TTC549 (cell line): ENCODE data around the gene ST6GAL1.
"Not testable (repeated sequence)": the region's sequence is repeated elsewhere in the genome, so short reads cannot be mapped to it uniquely, and the experiment has no call there.

ENCODE experiments used
- FAIRE-seq: peaks from 2 replicates; lab custom pipeline; 2012; peaks lifted over from hg19 to GRCh38; lab: Jason Lieb, UNC

The ST6GAL1 gene

DNA sequence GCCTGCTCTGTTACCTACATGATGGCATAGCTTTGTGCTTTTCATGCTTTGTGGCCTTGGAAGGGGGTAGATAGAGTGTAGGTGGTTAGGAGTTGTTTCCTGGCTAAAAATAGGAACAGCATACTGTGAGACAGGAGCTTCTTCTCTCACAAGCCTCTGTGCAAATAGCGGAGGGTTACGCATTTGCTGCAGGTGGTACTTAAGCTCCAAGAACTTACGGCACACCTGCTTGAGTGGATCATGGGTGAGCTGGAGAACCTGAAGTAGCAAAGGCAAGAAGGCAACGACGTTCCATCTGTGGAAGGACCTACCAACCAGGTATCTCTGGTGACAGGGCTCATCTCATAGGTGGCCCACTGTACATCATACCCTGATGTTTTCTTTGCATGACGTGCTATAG is 66.0 kb downstream of the ST6GAL1 start:
- no peak for FAIRE-seq

DNA sequence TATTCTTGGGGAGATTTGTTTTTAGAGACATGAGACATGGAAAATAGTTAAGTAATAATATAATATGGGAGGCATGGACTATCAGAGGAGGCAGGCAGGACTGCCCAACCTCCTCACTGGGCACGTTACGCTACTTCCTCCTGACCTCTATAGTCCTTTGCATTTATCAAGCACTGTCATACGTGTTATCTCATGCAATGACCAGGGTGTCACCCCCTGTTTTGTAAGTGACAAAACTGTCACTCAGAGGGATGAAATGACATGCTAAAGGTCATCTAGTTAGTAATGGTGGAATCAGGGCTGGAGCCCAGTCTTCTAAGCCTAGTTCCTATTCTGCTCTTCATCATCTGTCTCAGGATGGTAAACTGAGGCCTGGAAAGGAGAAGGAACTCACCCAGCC is 66.7 kb downstream of the ST6GAL1 start:
- FAIRE-seq, result no peak

DNA sequence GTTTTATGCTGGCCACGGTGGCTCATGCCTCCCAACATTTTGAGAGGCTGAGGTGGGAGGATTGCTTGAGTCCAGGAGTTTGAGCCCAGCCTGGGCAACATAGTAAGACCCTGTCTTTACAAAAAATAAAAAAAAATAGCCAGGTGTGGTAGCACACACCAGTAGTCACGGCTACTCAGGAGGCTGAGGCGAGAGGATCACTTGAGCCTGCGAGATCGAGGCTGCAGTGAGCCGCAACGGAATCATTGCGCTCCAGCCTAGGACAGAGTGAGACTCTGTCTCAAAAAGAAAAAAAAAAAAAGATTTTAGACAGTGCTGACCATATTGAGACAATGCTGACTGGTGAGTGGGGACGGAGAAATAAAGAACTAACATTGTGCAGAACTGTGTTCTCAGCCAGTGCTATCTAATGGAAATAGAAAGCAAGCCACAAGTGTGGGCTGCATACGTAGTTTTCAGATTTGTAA is 67.2 kb downstream of the ST6GAL1 start:
- no peak for FAIRE-seq

DNA sequence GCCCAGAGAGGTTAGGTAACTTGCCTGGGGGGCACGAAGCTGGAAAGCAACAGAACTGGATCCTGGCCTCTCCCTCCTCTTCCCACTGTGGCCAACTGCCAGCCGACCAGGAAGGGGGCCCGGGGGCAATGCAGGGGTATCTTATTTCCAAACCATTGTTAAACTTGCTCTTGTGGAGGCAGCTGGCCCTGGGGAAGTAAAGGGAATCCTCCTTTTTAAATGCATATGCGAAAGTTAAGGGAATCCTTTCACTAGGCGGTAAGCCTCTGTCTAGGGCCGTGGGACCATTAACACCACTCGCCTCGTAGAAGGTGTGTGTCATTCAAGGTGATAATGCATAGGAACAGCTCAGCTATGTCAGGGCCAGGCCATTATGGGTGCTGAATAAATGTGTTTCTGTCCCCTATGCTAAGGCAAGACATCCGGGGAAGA is 68.6 kb downstream of the ST6GAL1 start:
- no peak for FAIRE-seq

DNA sequence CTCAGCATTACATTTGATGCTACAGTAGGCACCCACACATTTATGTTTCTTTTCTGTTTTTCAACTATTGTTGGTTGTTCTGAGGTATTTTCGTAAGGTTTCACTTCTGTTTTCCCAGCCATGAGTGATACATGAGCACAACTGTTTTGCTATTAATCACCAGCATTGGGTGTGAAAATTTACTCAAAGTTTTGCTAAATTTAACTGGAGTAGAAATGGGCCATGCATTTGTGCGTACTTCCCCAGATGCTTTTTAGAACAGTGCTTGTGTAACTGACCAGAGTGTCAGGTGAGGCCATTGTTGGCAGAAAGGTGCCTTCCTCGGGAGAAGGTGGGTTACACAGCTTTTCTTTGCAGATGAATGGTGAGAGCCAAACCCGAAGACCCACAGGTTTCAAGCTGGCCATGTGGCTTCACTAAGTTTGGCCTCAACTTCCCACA is 70.4 kb downstream of the ST6GAL1 start:
- FAIRE-seq, result no peak

DNA sequence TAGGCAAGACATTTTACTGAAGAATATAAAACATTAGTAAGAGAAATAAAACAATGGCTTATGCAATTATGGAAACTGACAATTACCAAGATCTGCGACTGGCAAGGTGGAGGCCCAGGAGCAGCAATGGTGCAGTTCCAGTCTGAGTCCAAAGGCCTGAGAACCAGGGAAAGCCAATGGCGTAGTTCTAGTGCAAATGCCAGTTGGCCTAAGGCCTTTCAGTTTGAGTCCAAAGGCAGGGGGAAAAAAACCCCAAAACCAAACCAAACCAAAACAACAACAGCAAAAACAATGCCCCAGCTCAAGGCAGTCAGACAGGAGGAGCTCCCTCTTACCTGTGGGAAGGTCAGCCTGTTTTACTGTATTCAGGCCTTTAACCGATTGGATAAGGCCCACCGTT is 72.6 kb downstream of the ST6GAL1 start:
- no peak for FAIRE-seq

DNA sequence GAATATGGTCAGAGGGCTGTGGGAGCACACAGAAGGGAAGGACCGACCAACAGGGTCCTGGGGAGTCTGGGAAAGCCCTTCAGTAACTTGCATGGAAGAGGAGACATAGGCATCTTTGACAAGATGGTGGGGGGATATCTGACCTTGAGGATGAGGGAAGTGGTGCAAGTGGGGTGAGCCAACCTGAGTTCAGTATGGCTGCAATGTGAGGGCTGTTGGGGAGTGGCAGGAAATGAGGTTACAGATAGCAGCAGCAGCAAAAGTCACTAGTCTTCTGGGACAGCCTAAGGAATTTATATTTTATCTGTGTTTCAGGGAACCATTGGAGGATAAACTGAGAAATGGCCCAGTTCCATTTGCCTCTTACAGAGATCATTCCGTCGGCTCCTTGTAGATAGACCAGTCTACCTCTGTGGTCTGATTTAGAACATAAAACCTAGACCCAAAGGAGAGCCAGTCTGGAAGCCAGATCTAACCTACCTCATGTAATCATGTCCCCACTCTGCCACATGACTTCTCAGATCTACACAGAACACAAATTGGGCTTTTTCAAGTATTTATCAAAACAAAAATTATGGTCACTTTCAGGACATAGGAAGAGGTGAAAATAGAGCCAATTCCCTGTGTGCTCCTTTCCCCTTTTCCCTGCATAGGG is 75.6 kb downstream of the ST6GAL1 start:
- no peak for FAIRE-seq

DNA sequence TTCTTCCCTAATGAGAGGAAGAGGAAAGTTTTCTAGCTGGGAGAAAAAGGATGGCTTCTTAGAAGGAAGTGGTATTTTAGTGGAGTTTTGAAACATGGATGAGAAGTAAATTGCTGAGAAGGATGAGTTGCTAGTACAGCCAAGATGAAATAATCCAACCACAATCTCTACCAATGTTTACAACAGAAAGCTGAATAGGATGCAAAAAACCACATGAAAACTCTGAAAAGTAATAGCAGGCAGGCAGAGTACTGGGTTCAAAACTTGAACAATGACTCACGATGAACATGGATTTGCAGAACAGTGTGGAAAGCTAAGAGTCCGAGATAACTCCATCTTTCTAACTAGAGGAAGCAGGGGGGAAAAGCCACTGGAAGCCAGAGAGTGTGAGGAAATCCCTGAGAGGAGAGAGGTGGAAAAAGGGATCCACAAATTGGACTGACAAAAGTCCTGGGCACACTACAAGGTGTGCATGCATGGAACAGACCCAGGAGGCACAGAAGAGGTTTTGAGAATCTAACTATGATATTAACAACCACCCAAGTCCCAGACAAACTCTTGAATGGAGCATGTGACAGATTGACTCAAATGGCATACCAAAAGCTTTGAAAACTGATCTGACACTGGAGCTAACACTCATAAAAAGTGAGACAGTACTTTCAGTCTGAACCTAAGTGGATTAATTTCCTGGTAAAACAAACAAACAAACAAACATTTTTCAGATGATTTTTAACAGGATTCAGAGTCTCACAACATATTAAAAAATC is 76.7 kb downstream of the ST6GAL1 start:
- no peak for FAIRE-seq

DNA sequence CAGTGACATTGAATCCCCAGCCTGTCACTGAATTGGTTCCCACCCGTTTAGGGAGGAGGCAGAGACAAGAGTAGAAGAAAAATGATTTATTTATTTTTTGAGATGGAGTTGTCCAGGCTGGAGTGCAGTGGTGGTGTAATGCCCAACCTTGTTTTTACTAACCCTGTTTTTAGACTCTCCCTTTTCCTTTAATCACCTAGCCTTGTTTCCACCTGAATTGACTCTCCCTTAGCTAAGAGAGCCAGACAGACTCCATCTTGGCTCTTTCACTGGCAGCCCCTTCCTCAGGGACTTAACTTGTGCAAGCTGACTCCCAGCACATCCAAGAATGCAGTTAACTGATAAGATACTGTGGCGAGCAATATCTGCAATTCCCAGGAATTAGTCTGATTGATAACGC is 80.1 kb downstream of the ST6GAL1 start:
- not testable (repeated sequence) for FAIRE-seq

DNA sequence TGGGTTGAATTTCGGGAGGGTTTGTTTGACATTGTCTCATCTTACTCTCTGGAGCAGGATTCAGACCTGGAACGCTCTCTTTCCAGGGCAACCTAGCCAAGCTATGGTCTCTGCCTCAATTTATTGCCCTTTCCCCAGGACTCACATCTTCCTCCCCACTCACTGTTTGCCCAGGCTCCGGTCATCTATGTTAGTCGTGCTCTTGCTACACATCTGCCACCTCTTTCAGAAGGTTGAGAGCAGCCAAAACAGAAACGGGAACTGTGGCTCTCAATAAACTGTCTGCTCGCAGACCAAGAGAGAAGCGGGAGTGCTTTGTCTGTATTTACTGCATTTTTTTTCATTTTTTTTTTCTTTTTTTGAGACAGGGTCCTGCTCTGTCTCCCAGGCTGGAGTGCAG is 81.6 kb downstream of the ST6GAL1 start:
- no peak for FAIRE-seq

DNA sequence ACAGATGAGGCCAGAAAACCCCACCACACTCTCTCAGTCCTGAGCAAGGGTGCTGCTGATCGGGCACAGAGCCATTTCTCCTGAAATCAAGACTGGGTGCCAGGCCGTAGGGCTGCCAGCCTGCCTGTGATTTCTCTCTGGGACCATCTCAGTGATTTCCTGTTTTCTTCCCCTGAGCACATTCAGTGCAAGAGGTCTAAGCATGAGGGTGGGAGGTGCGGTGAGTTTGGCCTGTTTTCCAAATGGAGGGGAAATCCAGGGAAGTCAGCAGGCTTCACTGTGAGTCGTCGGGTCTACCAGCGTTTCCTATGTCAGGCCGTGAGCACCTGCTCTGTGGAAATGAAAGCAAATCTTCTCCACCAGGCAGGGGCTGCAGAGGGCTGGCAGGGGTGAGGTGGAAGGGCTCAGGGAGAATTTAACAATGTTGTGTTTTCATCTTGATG is 82.3 kb downstream of the ST6GAL1 start:
- no peak for FAIRE-seq

DNA sequence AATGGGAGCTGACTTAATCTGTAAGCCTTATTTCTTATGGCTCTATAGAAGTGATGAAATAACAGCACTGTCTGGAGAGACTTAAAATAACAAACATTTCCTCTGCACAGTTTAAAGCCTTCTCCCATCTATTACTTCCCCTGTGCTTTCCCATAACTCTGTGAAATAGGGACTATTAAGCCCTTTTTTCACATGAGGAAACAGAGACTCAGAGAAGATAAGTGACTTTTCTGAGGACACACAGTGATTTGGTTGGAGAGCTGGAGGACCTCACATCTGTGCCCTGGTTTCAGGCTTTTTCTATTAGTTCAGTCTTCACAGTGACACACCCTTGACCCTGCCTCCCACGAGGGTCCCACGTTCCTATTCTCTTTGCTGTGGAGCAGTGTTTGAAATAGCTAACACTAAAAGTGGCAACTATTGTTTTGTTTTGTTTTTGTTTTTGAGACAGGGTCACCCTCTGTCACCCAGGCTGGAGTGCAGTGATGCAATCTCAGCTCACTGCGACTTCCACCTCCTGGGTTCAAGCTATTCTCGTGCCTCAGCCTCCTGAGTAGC is 82.9 kb downstream of the ST6GAL1 start:
- no peak for FAIRE-seq

DNA sequence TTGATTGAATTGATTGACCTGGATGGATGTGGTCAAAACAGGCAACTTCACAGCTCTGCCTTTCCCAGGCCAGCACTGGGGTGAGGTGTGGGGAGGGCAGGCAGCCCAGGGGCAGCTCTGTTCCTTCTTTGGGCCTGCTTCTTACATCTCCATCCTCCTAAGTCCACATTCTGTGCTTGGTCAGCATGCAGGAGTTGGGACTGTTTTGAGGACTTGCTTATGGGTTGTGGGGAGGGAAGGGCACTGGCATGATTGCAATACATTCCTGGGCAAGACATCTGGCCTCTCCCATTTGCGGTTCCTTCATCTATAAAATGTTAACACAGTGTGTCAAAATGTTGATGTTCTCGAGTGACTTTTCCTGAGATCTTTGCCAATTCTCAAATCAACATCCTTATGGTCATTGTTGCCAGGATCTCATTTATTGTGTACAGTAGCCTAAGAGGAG is 84.1 kb downstream of the ST6GAL1 start:
- no peak for FAIRE-seq

DNA sequence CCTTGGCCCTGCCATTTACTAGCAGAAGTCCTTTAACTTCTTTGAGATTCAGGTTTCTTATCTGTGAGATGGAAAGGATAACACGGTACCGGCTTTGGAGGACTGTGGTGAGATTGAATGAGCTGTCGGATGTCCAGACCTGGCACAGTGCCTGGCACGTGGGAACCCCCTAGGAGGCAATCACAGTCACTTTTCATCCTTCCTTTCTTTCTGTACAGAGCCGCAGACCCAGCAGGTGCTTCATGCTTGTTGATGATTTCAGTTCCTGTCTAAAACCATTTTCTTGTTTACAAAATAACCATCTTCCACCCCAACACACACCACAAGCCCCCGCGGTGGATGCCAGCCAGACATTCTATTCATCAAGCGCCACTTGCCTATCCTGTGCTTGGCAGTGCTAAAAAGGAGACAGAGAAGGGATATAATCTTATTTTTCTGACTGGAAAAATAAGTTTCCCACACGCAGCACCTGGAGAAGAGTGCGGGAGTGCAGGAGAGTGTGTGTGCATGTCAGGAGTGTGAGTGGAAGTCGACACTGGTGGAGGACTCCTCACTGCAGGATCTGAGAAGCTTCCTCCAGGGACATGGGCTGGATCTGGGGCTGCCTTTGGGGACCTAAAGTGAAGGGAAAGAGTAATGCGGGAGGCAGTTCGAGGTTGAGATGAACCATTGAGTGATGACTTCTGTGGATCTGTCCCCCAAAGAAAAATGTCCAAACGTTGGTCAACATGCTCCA is 85.7 kb downstream of the ST6GAL1 start:
- no peak for FAIRE-seq

DNA sequence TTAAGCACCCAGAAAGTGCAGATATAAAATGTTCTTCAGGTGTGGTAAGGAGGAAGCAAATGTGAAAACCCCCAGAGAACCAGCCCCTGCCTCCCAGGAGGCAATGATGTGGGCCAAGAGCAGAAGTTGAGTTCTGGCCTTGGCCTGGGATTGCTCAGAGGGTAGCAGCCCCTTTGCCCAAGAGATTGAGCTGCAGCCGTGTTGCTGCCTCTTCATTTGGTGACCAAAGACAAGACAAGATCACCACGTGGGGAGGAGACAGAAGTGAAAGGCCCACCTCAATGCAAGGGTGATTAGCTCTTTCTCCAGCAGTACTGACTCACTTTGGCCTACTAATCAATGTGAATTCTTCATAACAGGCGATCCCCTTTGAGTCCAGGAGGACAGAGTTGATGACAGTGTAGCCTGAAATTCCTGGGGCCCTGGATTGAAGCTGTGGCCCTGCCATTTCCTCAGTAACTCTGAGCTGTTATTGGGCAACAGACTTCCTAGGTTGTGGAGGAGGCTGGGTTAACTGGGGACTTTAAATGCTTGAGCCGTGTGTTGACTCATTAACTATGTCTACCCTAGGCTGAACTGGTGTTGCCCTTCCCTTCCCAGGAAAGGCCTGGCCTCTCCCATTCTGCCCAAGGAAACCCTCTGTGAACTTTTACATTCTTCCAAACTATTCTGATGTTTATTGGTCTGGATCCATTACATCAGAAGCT is 86.5 kb downstream of the ST6GAL1 start:
- no peak for FAIRE-seq

DNA sequence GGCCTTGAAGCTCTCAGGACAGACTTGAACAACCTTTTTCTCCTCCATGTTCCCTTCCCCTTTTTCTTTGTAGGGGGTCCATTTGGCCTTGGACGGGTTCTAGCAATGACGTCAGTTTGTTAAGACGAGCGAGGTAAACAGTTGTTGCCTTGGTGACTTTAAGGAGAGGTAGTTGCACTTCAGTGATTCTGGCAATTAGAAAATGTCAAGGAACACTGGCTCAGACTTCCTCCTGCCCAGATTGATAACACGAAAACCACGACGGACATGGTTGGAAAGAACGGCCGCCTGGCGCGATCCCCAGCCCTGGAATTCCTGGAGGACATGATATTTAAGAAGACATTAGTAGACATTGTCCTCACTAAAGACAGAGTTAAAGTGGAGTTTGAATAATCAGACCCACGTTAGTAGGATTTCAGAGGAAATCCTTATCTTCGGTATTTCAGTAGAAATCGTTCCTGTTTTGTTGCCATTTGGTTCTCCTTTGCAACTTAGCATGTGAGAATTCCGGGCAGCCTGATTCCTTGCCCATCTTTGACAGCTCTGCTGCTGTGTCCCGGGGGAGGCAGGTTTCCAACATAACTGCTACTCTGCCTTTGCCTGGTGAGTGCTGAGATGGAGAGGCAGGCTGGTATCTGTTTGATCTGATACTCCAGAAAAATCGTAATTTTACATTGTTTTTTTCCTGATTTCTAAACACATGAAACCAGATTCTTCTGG is 87.3 kb downstream of the ST6GAL1 start:
- FAIRE-seq, result no peak

DNA sequence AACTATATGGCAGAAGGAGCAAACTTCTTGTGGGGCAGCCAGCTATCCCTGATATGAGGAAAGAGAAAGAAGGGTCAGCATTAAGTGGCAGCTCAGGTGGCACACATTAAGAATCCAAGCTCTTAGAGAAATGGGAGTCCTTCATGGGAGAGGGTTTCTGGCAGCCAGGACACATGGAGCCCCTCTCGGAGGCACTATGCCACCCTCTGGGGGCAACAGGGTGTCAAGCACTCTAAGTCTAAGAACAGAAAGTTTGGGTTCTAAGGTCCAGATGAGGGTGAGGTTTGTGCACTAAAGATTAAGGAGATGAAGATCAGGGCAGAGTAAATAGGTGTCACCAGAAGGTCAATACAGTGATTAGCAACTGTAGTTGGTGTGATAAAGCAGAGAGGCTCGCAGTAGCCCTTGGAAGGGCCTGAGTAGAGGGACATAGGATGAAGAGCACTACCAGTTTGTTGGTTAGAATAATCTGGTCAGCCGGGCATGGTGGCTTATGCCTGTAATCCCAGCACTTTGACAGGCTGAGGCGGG is 89.3 kb downstream of the ST6GAL1 start:
- no peak for FAIRE-seq

DNA sequence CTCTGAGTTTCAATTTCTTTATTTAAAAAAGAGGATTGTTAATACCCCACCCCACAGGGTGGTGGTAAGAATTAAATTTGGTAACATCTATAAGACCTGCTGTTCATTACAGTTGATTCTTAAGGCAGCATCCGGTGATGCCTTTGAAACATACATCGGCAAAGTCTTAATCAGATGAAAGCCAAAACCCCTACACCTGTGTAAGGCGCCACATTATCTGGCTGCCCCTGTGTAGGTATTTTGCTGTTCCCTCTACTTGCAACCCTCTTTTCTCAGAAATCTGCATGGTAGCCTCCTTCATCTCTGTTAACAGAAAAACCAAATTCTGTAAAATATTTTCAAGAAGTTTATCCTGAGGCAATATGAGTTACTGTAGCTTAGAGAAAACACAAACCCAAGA is 90.0 kb downstream of the ST6GAL1 start:
- FAIRE-seq, result no peak

DNA sequence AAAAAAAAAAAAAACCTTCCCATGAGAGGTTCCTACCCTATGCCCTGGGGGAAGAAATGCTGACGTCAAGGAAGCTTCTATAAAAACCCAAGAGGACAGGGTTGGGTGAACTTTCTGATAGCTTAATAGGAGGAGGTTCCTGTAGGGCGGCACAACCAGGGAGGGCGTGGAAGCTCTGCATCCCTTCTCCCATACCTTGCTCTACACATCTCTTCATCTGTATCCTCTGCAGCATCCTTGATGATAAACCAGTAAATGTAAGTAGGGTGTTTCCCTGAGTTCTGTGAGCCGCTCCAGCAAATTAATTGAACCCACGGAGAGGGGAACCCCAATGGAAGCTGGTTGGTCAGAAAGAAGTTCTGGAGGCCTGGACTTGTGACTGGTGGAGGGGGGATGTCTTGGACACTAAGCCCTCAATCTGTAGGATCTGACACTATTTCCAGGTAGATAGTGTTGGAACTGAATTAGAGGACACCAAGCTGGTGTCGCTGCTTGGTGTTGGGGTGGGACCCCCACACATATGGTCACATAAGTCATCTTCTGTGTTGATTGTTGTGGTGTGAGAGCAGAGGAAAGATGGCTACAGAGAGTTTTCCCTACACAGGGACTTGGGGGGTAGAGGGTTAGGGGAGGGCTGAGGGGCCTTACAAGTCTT is 91.5 kb downstream of the ST6GAL1 start:
- no peak for FAIRE-seq

DNA sequence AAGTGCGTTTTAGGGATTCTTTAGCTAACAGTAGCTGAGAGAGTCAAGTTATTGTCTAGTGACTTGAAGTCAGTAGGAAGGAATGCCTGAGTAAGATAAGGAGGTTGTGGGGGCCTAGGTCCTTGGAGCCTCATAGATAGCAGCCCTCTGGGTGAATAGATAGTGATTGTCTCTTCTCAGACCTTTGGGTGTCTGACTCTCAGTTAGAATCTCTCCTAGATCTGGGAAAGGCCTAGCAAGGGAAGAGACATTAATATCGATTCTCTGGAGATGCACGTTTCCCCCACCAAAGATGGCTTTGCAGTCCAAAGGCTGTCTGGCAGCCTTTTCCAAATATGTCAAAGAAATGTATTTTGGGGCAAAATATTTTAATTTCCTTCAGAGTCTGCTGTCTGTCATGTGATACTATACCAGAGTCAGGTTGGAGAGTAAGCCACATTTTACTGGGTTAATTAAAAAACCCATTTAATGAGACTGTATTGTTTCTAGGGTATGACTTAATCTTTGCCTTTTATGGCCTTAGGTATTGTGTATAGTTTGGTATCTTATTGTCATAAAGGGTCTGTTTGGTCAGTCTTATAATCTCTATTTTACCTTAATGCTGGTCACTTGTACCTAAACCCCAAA is 92.2 kb downstream of the ST6GAL1 start:
- FAIRE-seq, result no peak
